ENCODE data around the gene OR5K4. TPM values are rescaled to one million over a fixed set of nuclear protein-coding genes. Genes with fewer than 3 reads are reported as not detected.

OR5K4 gene
- total and polyA plus RNA-seq, 2 of the 8 experiments (the other 6 are each of a cell fraction or from before 2014, with no cell fraction given): not detected

DNA sequence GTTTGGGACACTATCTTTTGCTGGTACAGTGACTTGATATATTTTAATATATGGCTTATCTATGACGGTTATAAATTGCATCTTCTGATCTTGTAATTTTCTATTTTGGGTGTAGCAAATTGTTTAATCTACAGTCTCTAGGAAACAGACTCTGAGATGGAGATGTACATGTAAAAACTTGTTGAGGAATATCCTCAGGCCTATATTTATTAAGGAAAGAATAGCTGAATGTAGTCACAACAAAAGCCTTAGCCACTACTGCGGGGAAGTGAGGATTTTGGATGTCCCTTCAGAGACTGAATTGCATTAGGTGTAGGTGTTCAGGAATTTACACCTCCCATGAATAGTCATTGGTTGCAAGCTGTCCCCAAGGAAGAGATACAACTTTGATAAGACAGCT lies 23.0 kb downstream of the OR5K4 start:
- WGBS, 2 experiments (ENCODE audit: extremely low coverage in 1 of 2, insufficient coverage in 1 of 2, insufficient read length in 1 of 2, insufficient replicate concordance in 2 of 2, low coverage in 1 of 2, low lambda C conversion rate in 2 of 2, missing lambda C conversion rate in 1 of 2): 67% methylated on average over 2 of the region's 2 CpGs; no CpG with 5 or more reads in 1 of the 2 experiments
- H3K4me2 ChIP-seq (ENCODE audit: insufficient read depth in 1 of 2, low read depth in 2 of 2, low read length in 2 of 2): no peak overlapping the region

More for the DNA sequence above, 23.0 kb downstream of the OR5K4 start:
- Histone ChIP-seq H3K4ac (replicated peaks; ENCODE audit: insufficient read length, low read depth, low read length) (no peak overlapping the region), H2BK120ac (replicated peaks; ENCODE audit: low read depth, low read length) (no peak overlapping the region), H3K23me2 (ENCODE audit: low read depth, low read length) (no peaks in the 10 kb centered on the region), H3K4me3 (ENCODE audit: extremely low read depth in 1 of 4, insufficient read depth in 2 of 4, low read depth in 3 of 4, low read length in 4 of 4) (no peak overlapping the region), H3K23ac (ENCODE audit: insufficient read length) (no peak overlapping the region), H3K27me3 (replicated peaks in 1 of 4; ENCODE audit: control insufficient read depth in 3 of 4, extremely low read depth in 1 of 4, insufficient read depth in 3 of 4, low read length in 3 of 4) (no peaks in the 10 kb centered on the region), H2BK12ac (ENCODE audit: low read depth, low read length) (no peak overlapping the region), H3K9ac (replicated peaks in 1 of 4; ENCODE audit: extremely low read depth in 1 of 4, low read depth in 3 of 4, low read length in 3 of 4) (peak overlapping the region in 1 of 4 experiments; percentile 9; a peak in 1 of 7 replicates), H4K91ac (replicated peaks; ENCODE audit: insufficient read length, low read length) (no peak overlapping the region), H2BK15ac (ENCODE audit: low read length) (no peak overlapping the region), H2BK20ac (ENCODE audit: low read length) (no peak overlapping the region), H3K14ac (ENCODE audit: insufficient read length) (no peak overlapping the region), H3K36me3 (ENCODE audit: control insufficient read depth in 2 of 4, insufficient read depth in 4 of 4, low read length in 3 of 4) (no peaks in the 10 kb centered on the region), H3K9me3 (ENCODE audit: insufficient read depth in 2 of 2, low read depth in 1 of 2, low read length in 1 of 2) (no peaks in the 10 kb centered on the region), H3K79me1 (ENCODE audit: low read depth, low read length) (no peaks in the 10 kb centered on the region), H3K4me1 (replicated peaks in 1 of 4; ENCODE audit: control insufficient read depth in 3 of 4, insufficient read depth in 4 of 4, low read length in 3 of 4) (no peaks in the 10 kb centered on the region), H3K56ac (replicated peaks; ENCODE audit: insufficient read length, low read depth, low read length) (no peak overlapping the region), H4K8ac (ENCODE audit: extremely low read depth, insufficient read depth, low read length) (no peak overlapping the region), H2AFZ (ENCODE audit: low read length) (no peak overlapping the region), H2BK5ac (ENCODE audit: low read depth, low read length) (no peak overlapping the region), H3K79me2 (ENCODE audit: control insufficient read depth in 1 of 2, insufficient read depth in 2 of 2, low read length in 2 of 2) (no peaks in the 10 kb centered on the region), H3K27ac (ENCODE audit: low read depth, low read length) (no peak overlapping the region), H4K5ac (ENCODE audit: insufficient read length, low read depth, low read length) (no peak overlapping the region), H4K20me1 (replicated peaks in 1 of 2; ENCODE audit: control insufficient read depth in 1 of 2, insufficient read depth in 2 of 2, low read length in 2 of 2) (no peaks in the 10 kb centered on the region), H2AK5ac (ENCODE audit: low read depth, low read length) (no peak overlapping the region), H3K18ac (ENCODE audit: extremely low read depth, low read length) (no peak overlapping the region)
- ChIA-PET CTCF (ENCODE audit: partially characterized antibody) (interaction anchor here (0.6 to 1.1 kb wide), 2 partner anchors 12 to 1867 kb away, joined by 3 read pairs; no protein-coding TSS in a partner anchor), POLR2A (ENCODE audit: partially characterized antibody) (no interaction called here)
- FAIRE-seq (no peak), DNase-seq (ENCODE audit: low read depth in 1 of 2, low spot score in 2 of 2) (no peak)
- TF ChIP-seq GTF2F1 (IDR thresholded peaks at IDR 0.05; ENCODE audit: borderline replicate concordance, low read depth, low read length) (no peak), POLR2AphosphoS5 (IDR thresholded peaks at IDR 0.05; ENCODE audit: low read depth, low read length) (no peak), RXRA (IDR thresholded peaks at IDR 0.05; ENCODE audit: insufficient read depth, low read depth, low read length) (no peak), JUN (IDR thresholded peaks at IDR 0.05; ENCODE audit: low read depth, low read length) (no peak), CEBPB (IDR thresholded peaks at IDR 0.05; ENCODE audit: low read depth, low read length) (no peak), KDM1A (IDR thresholded peaks at IDR 0.05; ENCODE audit: borderline replicate concordance, low read length) (no peak), RAD21 (IDR thresholded peaks at IDR 0.05 in 1 of 2, conservative IDR thresholded peaks at IDR 0.05 in 1 of 2; ENCODE audit: low read depth in 2 of 2, low read length in 2 of 2) (no peak)

Measured in H1 (cell line).